Measurements from ENCODE around the gene FGD4. TPM values are rescaled to one million over a fixed set of nuclear protein-coding genes. Genes with fewer than 3 reads are reported as not detected.

FGD4 gene
- total RNA-seq, 1 experiment from 2014 or later, result 39.7 TPM

DNA sequence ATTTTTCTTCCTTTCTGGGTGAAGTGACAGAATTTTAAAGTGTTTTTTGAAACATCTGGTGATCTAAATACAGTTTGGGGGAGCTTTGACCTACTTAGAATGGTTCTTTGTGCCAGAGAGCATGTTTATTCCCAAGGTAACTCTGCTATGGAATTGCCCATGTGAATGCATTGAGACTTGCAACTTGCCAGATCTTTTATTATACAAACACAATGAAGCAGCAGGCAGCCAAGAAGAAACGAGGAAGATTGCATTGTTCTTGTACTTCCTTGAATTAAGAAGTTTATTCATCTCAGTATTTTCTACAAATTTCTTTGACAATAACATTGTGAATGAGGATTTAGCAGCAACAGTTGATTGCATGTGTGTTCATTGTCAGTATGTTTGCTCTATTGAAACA lies 55.5 kb downstream of the FGD4 start (continued):
- TF ChIP-seq AFF4 (CRISPR knock-in tag; IDR thresholded peaks at IDR 0.05; ENCODE audit: borderline replicate concordance) (no peak), TP53 (CRISPR knock-in tag; IDR thresholded peaks at IDR 0.05) (0 out of 2 replicates have a peak, but pooled peaks have one; percentile 49)

GRCh38 chr12:32455607-32456071 lies 56.3 kb downstream of the FGD4 start:
- ChIA-PET CTCF (interaction anchor here (0.6 to 2.1 kb wide), 10 partner anchors 40 to 216 kb away, joined by 3 to 10 read pairs (median 3); partner anchors contain the start of gene FGD4), POLR2A (interaction anchor here (0.6 kb wide), 1 partner anchor 598 kb away, joined by 3 read pairs; no protein-coding TSS in a partner anchor)
- no peak for DNase-seq (ENCODE audit: low spot score)
- ATAC-seq, result no peak
- Mint-ChIP-seq H3K27me3 (ENCODE audit: low read depth) (no peaks in the 10 kb centered on the region), H3K4me1 (peaks cover 70% of the 10 kb centered on the region), H3K36me3 (peaks cover 7% of the 10 kb centered on the region), H3K27ac (peak overlapping the region; percentile 97), H3K4me3 (peak overlapping the region; percentile 65), H3K9me3 (peaks cover 6% of the 10 kb centered on the region; the same call in 1 of the 2 replicates)
- TF ChIP-seq ATF6 (CRISPR knock-in tag; IDR thresholded peaks at IDR 0.05), result no peak
- TF ChIP-seq ZNF232 (CRISPR knock-in tag; IDR thresholded peaks at IDR 0.05), result no peak
- TF ChIP-seq ZNF281 (CRISPR knock-in tag; IDR thresholded peaks at IDR 0.05), result no peak
- no peak for TF ChIP-seq AFF4 (CRISPR knock-in tag; IDR thresholded peaks at IDR 0.05; ENCODE audit: borderline replicate concordance)
- peak; percentile 24; the same call in 1 of the 2 replicates for TF ChIP-seq CTCF (IDR thresholded peaks at IDR 0.05)
- TF ChIP-seq ZNF263 (CRISPR knock-in tag; IDR thresholded peaks at IDR 0.05; ENCODE audit: low read depth), result no peak
- TF ChIP-seq ETV6 (CRISPR knock-in tag; IDR thresholded peaks at IDR 0.05), result no peak
- TF ChIP-seq SMAD3 (CRISPR knock-in tag; IDR thresholded peaks at IDR 0.05; ENCODE audit: borderline replicate concordance), result no peak

All from WTC11 (cell line).